Trophoblast cell (in vitro differentiated cells and primary cell): Measurements from ENCODE around the gene CCDC28B.

Experiments used
- DNase-seq, 2 donors: peaks; one replicate each; pipeline ENCODE4 v3.0.0-alpha.2; 2016
- H2AFZ ChIP-seq: 2 replicates; pipeline ENCODE4 v1.6.1; 2013; ENCODE audit warnings: low read length, moderate library complexity, mild to moderate bottlenecking; ENCODE audit not compliant: insufficient read depth, poor library complexity
- H2AK5ac ChIP-seq: 2 replicates; pipeline ENCODE4 v1.6.1; 2013; ENCODE audit warnings: mild to moderate bottlenecking, low read length
- H2BK120ac ChIP-seq: 2 replicates; pipeline ENCODE4 v1.6.1; 2013; ENCODE audit warnings: low read length, mild to moderate bottlenecking, moderate library complexity; ENCODE audit not compliant: insufficient read depth, poor library complexity
- H2BK12ac ChIP-seq: 2 replicates; pipeline ENCODE4 v1.6.1; 2013; ENCODE audit warnings: mild to moderate bottlenecking, low read length, moderate library complexity
- H2BK5ac ChIP-seq: 2 replicates; pipeline ENCODE4 v1.6.1; 2013; ENCODE audit warnings: low read length, low read depth, moderate library complexity, mild to moderate bottlenecking; ENCODE audit not compliant: poor library complexity
- H3K14ac ChIP-seq: 2 replicates; pipeline ENCODE4 v1.6.1; 2013; ENCODE audit warnings: mild to moderate bottlenecking, low read length
- H3K18ac ChIP-seq: 2 replicates; pipeline ENCODE4 v1.6.1; 2013; ENCODE audit warnings: mild to moderate bottlenecking, low read length
- H3K23ac ChIP-seq: 2 replicates; pipeline ENCODE4 v1.6.1; 2013; ENCODE audit warnings: low read length
- H3K27ac ChIP-seq: 2 replicates; pipeline ENCODE4 v1.5.1; 2013; ENCODE audit warnings: low read depth, mild to moderate bottlenecking, inconsistent platforms, low read length, moderate library complexity
- H3K27me3 ChIP-seq: 2 replicates; pipeline ENCODE4 v1.6.1; 2013; ENCODE audit warnings: inconsistent platforms, mild to moderate bottlenecking, low read length, moderate library complexity; ENCODE audit not compliant: insufficient read depth
- H3K36me3 ChIP-seq, 2 experiments: 1 replicate in 1 of 2; 2 replicates in 1 of 2; pipeline ENCODE4 v1.6.1; 2013; ENCODE audit warnings: low read length in 2 of 2, mild to moderate bottlenecking in 2 of 2, moderate library complexity in 1 of 2; ENCODE audit not compliant: insufficient read depth in 2 of 2, control insufficient read depth in 1 of 2
- H3K4ac ChIP-seq: 2 replicates; pipeline ENCODE4 v1.6.1; 2013; ENCODE audit warnings: low read depth, mild to moderate bottlenecking, low read length, moderate library complexity
- H3K4me1 ChIP-seq, 2 experiments: 1 replicate in 1 of 2; 2 replicates in 1 of 2; pipeline ENCODE4 v1.6.1; 2013; ENCODE audit warnings: low read length in 2 of 2, mild to moderate bottlenecking in 2 of 2, moderate library complexity in 1 of 2; ENCODE audit not compliant: insufficient read depth in 2 of 2, control insufficient read depth in 1 of 2
- H3K4me2 ChIP-seq: 2 replicates; pipeline ENCODE4 v1.6.1; 2013; ENCODE audit warnings: inconsistent platforms, mild to moderate bottlenecking, low read length, moderate library complexity
- H3K4me3 ChIP-seq: 2 replicates; pipeline ENCODE4 v1.5.1; 2013; ENCODE audit warnings: mild to moderate bottlenecking, low read depth, low read length, inconsistent platforms
- H3K79me1 ChIP-seq: one replicate; pipeline ENCODE4 v1.6.1; 2013; ENCODE audit warnings: low read length
- H3K79me2 ChIP-seq: 2 replicates; pipeline ENCODE4 v1.6.1; 2013; ENCODE audit warnings: low read length, mild to moderate bottlenecking; ENCODE audit not compliant: control insufficient read depth, insufficient read depth, poor library complexity
- H3K9ac ChIP-seq: 2 replicates; pipeline ENCODE4 v1.6.1; 2013; ENCODE audit warnings: mild to moderate bottlenecking, low read length
- H3K9me3 ChIP-seq: 2 replicates; pipeline ENCODE4 v1.6.1; 2013; ENCODE audit warnings: low read depth, mild to moderate bottlenecking, control low read depth, inconsistent platforms, low read length; ENCODE audit not compliant: insufficient read depth
- H4K12ac ChIP-seq: 2 replicates; pipeline ENCODE4 v1.6.1; 2013; ENCODE audit warnings: low read depth, mild to moderate bottlenecking, low read length, moderate library complexity
- H4K8ac ChIP-seq: 2 replicates; pipeline ENCODE4 v1.6.1; 2013; ENCODE audit warnings: low read depth, mild to moderate bottlenecking, low read length, moderate library complexity
- H4K91ac ChIP-seq: one replicate; pipeline ENCODE4 v1.6.1; 2013; ENCODE audit warnings: low read depth, mild to moderate bottlenecking, low read length, moderate library complexity
- WGBS: extraction: QIAGEN DNeasy Blood & Tissue Kit; methylation state at CpG from one replicate; pipeline ENCODE4 v1.1.7; 2013; ENCODE audit warnings: missing lambda C conversion rate; ENCODE audit not compliant: insufficient read length, insufficient coverage; ENCODE audit errors: extremely low coverage; 5-methylcytosine and 5-hydroxymethylcytosine counted together

The CCDC28B gene

GRCh38 chr1:32194984-32195383 is 5.4 kb upstream of the CCDC28B start:
- Histone ChIP-seq H3K27ac (no peak overlapping the region), H2BK120ac (no peak overlapping the region), H2BK12ac (no peak overlapping the region), H3K4ac (no peak overlapping the region), H3K79me2 (no peaks in the 10 kb centered on the region), H3K4me2 (no peak overlapping the region), H3K9me3 (no peaks in the 10 kb centered on the region), H2AFZ (no peak overlapping the region), H2AK5ac (no peak overlapping the region), H3K4me1 (no peaks in the 10 kb centered on the region), H3K79me1 (no peaks in the 10 kb centered on the region), H4K91ac (no peak overlapping the region), H3K18ac (no peak overlapping the region), H3K14ac (no peak overlapping the region), H3K23ac (no peak overlapping the region), H4K12ac (no peak overlapping the region), H4K8ac (no peak overlapping the region), H3K4me3 (no peak overlapping the region), H3K36me3 (peaks cover 66 to 77% of the 10 kb centered on the region in 2 experiments), H3K27me3 (no peaks in the 10 kb centered on the region), H3K9ac (no peak overlapping the region), H2BK5ac (no peak overlapping the region)
- WGBS, result no CpG with 5 or more reads among the region's 6 CpGs
- DNase-seq, result no peak

- Histone ChIP-seq H4K91ac (no peak overlapping the region), H3K4ac (no peak overlapping the region), H3K18ac (no peak overlapping the region), H3K4me1 (no peaks in the 10 kb centered on the region), H2BK5ac (no peak overlapping the region), H3K27ac (no peak overlapping the region), H2AFZ (no peak overlapping the region), H3K14ac (no peak overlapping the region), H2BK12ac (no peak overlapping the region), H3K9me3 (no peaks in the 10 kb centered on the region), H3K4me3 (no peak overlapping the region), H3K36me3 (peaks cover 62 to 72% of the 10 kb centered on the region in 2 experiments), H2AK5ac (no peak overlapping the region), H2BK120ac (no peak overlapping the region), H3K27me3 (no peaks in the 10 kb centered on the region), H3K79me2 (no peaks in the 10 kb centered on the region), H3K79me1 (peaks cover under 1% of the 10 kb centered on the region), H3K23ac (no peak overlapping the region), H3K4me2 (no peak overlapping the region), H4K8ac (no peak overlapping the region), H3K9ac (no peak overlapping the region), H4K12ac (no peak overlapping the region)
- no peak for DNase-seq
- no CpG with 5 or more reads among the region's 3 CpGs for WGBS
Observed at GRCh38 chr1:32195531-32195930, 4.9 kb upstream of the CCDC28B start.

GRCh38 chr1:32195972-32196823 is 4.2 kb upstream of the CCDC28B start:
- no peak overlapping the region for H2AK5ac ChIP-seq
- H4K8ac ChIP-seq, result no peak overlapping the region
- no peak overlapping the region for H3K4me2 ChIP-seq
- H3K14ac ChIP-seq, result no peak overlapping the region
- no peak overlapping the region for H4K12ac ChIP-seq
- H3K4me3 ChIP-seq, result no peak overlapping the region
- H3K36me3 ChIP-seq, result peaks cover 56 to 66% of the 10 kb centered on the region in 2 experiments
- no peaks in the 10 kb centered on the region for H3K79me2 ChIP-seq
- H2BK120ac ChIP-seq, result no peak overlapping the region
- peaks cover 5% of the 10 kb centered on the region for H3K79me1 ChIP-seq
- H3K4ac ChIP-seq, result no peak overlapping the region
- H3K9me3 ChIP-seq, result no peaks in the 10 kb centered on the region
- H3K27me3 ChIP-seq, result no peaks in the 10 kb centered on the region
- H3K23ac ChIP-seq, result no peak overlapping the region
- H3K18ac ChIP-seq, result no peak overlapping the region
- no peak overlapping the region for H2BK12ac ChIP-seq
- DNase-seq, result no peak
- no peak overlapping the region for H3K9ac ChIP-seq
- H4K91ac ChIP-seq, result no peak overlapping the region
- H3K4me1 ChIP-seq, result peaks cover 0 to 1% of the 10 kb centered on the region in 2 experiments
- no peak overlapping the region for H2AFZ ChIP-seq
- H3K27ac ChIP-seq, result no peak overlapping the region
- no peak overlapping the region for H2BK5ac ChIP-seq

- Histone ChIP-seq H2BK5ac (no peak overlapping the region), H3K79me1 (peaks cover 9% of the 10 kb centered on the region), H4K91ac (no peak overlapping the region), H3K4me2 (no peak overlapping the region), H3K23ac (no peak overlapping the region), H3K9ac (no peak overlapping the region), H3K18ac (no peak overlapping the region), H2BK12ac (no peak overlapping the region), H3K14ac (no peak overlapping the region), H3K27ac (no peak overlapping the region), H4K12ac (no peak overlapping the region), H2AFZ (no peak overlapping the region), H3K79me2 (no peaks in the 10 kb centered on the region), H4K8ac (no peak overlapping the region), H2AK5ac (no peak overlapping the region), H2BK120ac (no peak overlapping the region), H3K9me3 (no peaks in the 10 kb centered on the region), H3K4me3 (no peak overlapping the region), H3K4ac (no peak overlapping the region), H3K4me1 (peaks cover 6% of the 10 kb centered on the region in 2 experiments), H3K27me3 (no peaks in the 10 kb centered on the region), H3K36me3 (peaks cover 47 to 57% of the 10 kb centered on the region in 2 experiments)
- WGBS, result no CpG with 5 or more reads among the region's 1 CpG
- no peak for DNase-seq
Observed at GRCh38 chr1:32197074-32197473, 3.3 kb upstream of the CCDC28B start.
